ENCODE measurements around the gene ZDHHC14. TPM values are rescaled to one million over a fixed set of nuclear protein-coding genes. Genes with fewer than 3 reads are reported as not detected.

ZDHHC14 gene
- total RNA-seq, 2 donors from 2014 or later, result 13.0 to 19.1 TPM

- H3K4me3 ChIP-seq, result no peak overlapping the region
- H3K36me3 ChIP-seq, result no peaks in the 10 kb centered on the region
- H3K4me1 ChIP-seq, result peaks cover 0 to 8% of the 10 kb centered on the region in 2 donors
- no peak overlapping the region for H3K27ac ChIP-seq
- H3K27me3 ChIP-seq, result no peaks in the 10 kb centered on the region
- no peaks in the 10 kb centered on the region for H3K9me3 ChIP-seq
- no peak for TF ChIP-seq CTCF (IDR thresholded peaks at IDR 0.05)
- no peak for DNase-seq (ENCODE audit: low spot score)
These were observed 119.0 kb downstream of the ZDHHC14 start for GRCh38 chr6:157500022-157500421.

- Histone ChIP-seq H3K9me3 (peaks cover 0 to 14% of the 10 kb centered on the region in 2 donors), H3K27me3 (no peaks in the 10 kb centered on the region), H3K36me3 (no peaks in the 10 kb centered on the region), H3K27ac (no peak overlapping the region), H3K4me3 (no peak overlapping the region), H3K4me1 (peaks cover 0 to 8% of the 10 kb centered on the region in 2 donors)
- TF ChIP-seq CTCF (IDR thresholded peaks at IDR 0.05), result no peak
- DNase-seq (ENCODE audit: low spot score), result no peak
These were observed 122.2 kb downstream of the ZDHHC14 start for GRCh38 chr6:157503018-157503747.

- Histone ChIP-seq H3K9me3 (peaks cover 0 to 14% of the 10 kb centered on the region in 2 donors), H3K4me3 (no peak overlapping the region), H3K27me3 (no peaks in the 10 kb centered on the region), H3K27ac (no peak overlapping the region), H3K36me3 (no peaks in the 10 kb centered on the region), H3K4me1 (peaks cover 0 to 8% of the 10 kb centered on the region in 2 donors)
- no peak for TF ChIP-seq CTCF (IDR thresholded peaks at IDR 0.05)
- DNase-seq (ENCODE audit: low spot score), result no peak
These were observed 125.0 kb downstream of the ZDHHC14 start for GRCh38 chr6:157505912-157506491.

- Histone ChIP-seq H3K27me3 (no peaks in the 10 kb centered on the region), H3K27ac (no peak overlapping the region), H3K4me1 (no peaks in the 10 kb centered on the region), H3K9me3 (peaks cover 0 to 11% of the 10 kb centered on the region in 2 donors), H3K4me3 (no peak overlapping the region), H3K36me3 (no peaks in the 10 kb centered on the region)
- no peak for TF ChIP-seq CTCF (IDR thresholded peaks at IDR 0.05)
- no peak for DNase-seq (ENCODE audit: low spot score)
These were observed 129.6 kb downstream of the ZDHHC14 start for GRCh38 chr6:157510323-157511188.

- Histone ChIP-seq H3K9me3 (no peaks in the 10 kb centered on the region), H3K27ac (no peak overlapping the region), H3K4me1 (no peaks in the 10 kb centered on the region), H3K27me3 (no peaks in the 10 kb centered on the region), H3K36me3 (no peaks in the 10 kb centered on the region), H3K4me3 (no peak overlapping the region)
- TF ChIP-seq CTCF (IDR thresholded peaks at IDR 0.05), result no peak
- no peak for DNase-seq (ENCODE audit: low spot score)
These were observed 130.8 kb downstream of the ZDHHC14 start for GRCh38 chr6:157511682-157512381.
